HG02798 (cell line): ENCODE results near the gene MCTP1.

Source experiments
- ATAC-seq: cut with Tn5 transposase; IDR thresholded peaks from one replicate; pipeline ENCODE4 v1.9.1; 2021; ENCODE audit warnings: mild to moderate bottlenecking; ENCODE audit not compliant: unreplicated experiment, poor library complexity

MCTP1 gene

GRCh38 chr5:95284572-95285408, at the start of gene MCTP1:
Gene MCTP1, minus strand, starts transcription at chr5:95285094.
- peak; percentile 43 for ATAC-seq

GRCh38 chr5:95332158-95332557, 47.3 kb upstream of the MCTP1 start:
- no peak for ATAC-seq

DNA sequence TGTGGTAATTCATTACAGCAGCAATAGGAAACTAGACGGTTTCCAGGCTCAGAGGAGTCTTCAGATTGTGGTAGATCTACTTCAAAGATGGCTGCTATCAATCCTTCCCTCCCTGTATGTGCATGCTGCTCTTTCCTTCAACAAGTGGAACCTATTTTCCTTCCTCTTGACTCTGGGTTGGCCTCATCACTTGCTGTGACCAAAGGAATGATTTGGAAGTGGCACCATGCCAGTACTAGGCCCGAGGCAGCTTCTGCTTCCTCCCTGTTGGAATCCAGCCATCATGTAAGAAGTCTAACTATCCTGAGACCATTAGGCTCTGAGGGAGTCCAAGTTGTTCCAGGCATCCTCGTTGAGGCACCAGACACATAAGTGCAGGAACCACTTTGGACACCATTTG, 46.5 kb upstream of the MCTP1 start:
- no peak for ATAC-seq

DNA sequence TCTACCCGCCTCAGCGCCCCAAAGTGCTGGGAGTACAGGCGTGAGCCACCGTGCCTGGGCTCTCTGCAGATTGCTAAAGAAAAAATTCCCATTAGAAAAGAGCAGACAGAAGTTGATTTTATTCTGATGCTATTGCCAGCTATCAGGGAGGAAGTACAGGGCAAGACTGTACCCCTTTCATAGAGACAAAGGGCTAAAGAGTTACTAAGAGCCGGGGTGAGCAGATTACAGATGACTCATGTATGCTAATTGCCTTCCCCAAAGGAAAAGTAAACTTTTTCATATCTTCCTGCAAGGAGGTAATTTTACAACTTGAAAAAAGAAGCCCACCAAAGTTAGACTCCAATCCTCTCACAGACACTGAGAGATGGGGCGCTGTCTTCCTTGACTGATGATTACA, 42.3 kb upstream of the MCTP1 start:
- no peak for ATAC-seq

- ATAC-seq, result no peak
Observed at GRCh38 chr5:95317687-95318086, 32.8 kb upstream of the MCTP1 start.

- no peak for ATAC-seq
Observed at GRCh38 chr5:95317085-95317484, 32.2 kb upstream of the MCTP1 start.

DNA sequence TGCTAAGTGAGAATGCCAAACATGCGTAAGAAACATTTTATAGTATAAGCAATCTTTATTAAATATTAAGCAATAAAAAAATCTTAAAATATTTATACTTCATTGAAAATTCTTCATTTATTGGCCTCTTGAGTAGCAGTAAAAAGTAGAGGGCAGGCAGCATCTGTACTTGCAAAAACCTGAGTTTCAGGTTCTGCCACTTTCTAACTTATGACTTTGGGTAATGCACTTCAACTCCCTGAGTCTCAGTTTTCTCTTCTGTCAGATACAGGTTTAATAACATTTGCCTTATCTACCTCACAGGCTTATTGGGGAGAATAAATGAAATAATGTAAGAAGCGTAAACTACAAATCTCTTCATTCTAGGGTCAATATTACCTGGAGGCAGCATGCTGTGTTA, 19.8 kb upstream of the MCTP1 start:
- no peak for ATAC-seq

DNA sequence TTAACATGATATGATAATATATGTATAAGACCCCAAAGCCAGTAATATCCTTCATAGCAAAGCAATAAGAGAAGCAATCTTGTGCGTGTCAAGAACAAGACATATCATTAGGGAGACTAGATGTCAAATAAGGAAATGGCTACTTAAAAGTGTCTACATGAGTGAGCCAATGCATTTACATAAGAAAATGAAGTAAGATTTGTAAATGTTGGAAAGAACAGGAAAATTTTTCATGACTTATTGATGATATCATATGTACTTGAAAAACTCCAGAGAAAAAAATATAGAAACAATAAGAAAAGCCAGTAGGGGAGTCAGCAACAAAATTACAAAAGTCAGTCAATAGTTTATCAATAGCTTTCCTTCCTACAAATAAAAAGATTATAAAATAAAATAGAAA, 13.8 kb upstream of the MCTP1 start:
- no peak for ATAC-seq

GRCh38 chr5:95296291-95296690, 11.4 kb upstream of the MCTP1 start:
- no peak for ATAC-seq

DNA sequence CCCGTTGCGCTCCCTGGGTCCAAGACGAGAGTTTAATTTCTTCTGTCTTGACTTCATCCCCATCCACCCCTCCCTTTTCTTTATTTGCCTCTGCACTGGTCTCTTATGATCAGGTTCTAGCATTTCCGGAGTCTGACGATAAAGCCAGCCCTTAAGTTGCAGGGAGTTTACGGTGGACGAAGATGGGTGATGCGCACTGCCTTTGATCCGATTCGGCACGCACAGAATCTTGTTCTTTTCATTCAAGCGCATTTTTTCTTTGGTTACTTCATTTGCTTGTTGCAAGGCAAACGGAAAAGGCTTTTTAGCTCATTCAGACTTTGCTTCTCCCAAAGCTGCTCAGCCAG, 488 bp upstream of the MCTP1 start:
- ATAC-seq, result no peak

DNA sequence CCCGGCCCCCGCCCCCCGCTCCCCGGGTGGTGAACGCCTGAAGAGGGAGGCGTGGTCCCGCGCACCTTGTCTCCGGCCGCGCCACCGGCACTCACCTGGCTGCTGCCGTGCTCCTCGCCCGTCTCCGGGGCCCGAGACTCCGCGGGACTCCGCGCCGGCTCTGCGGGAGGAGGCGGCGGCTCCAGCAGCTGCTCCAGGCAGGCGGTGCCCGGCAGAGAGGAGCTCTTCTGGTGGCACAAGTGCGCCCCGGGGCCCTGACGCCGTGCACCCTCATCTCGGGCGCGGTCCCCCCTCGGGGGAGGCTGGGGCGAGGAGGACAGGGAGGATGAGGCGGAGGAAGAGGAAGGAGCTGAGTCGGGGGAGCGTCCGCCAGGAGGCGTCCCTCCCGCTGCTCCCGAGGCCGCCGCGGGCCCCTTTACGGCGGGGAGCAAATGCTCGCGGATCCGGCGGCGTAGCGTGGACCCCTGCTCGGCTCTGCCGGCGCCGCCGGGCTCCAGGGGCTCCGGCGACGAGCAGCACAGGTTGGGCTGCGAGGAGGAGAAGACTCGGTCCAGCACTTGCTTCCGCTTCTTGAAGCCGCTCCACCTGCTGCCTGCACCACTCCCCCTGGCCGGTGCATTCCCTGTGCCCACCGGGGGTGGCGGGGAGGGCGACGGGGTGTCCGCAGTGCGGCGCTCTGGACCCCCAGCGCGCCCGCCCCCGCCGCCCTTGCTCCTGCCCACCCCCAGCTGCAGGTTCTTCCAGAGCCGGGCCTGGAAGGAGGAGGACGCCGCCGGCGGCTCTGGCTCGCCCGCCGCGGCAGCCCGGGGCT, 928 bp downstream of the MCTP1 start:
- ATAC-seq, result peak; percentile 59

GRCh38 chr5:95283022-95283615, 1.8 kb downstream of the MCTP1 start:
- ATAC-seq, result no peak

DNA sequence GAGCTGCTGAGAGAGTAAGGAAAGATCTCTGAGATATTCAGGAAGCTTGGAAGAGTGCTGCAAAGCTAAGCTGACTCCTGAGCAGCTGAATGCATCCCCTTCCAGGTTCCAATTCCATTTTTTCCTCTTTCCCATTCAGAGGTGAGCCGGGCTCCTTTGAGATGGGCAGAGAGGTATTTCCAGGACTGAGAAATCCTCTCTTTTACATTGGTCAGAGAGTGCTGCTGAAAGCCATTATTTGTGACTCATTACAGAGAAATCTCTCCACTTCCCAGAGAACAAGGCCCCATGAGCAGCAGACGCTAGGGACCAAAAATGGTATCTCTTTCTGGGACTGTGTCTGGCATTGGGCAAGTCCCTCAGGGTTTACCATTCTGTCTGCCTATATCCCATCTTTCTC, 3.7 kb downstream of the MCTP1 start:
- ATAC-seq, result no peak

GRCh38 chr5:95280401-95281095, 4.3 kb downstream of the MCTP1 start:
- ATAC-seq, result no peak

GRCh38 chr5:95274011-95274410, 10.9 kb downstream of the MCTP1 start:
- ATAC-seq, result no peak

- no peak for ATAC-seq
Observed at GRCh38 chr5:95272316-95272929, 12.5 kb downstream of the MCTP1 start.

GRCh38 chr5:95262933-95263660, 21.8 kb downstream of the MCTP1 start:
- no peak for ATAC-seq

GRCh38 chr5:95261437-95262175, 23.3 kb downstream of the MCTP1 start:
- no peak for ATAC-seq

- no peak for ATAC-seq
Observed at GRCh38 chr5:95256991-95257390, 27.9 kb downstream of the MCTP1 start.
